Thyroid gland (tissue), 4 donors: Measurements from ENCODE around the gene SETMAR. TPM values are rescaled to one million over a fixed set of nuclear protein-coding genes. Genes with fewer than 3 reads are reported as not detected.

Experiments used
- DNase-seq, 2 donors: peaks; one replicate each; pipeline ENCODE4 v3.0.0-alpha.2; 2019
- H3K27ac ChIP-seq, 3 donors: fragments of 200-600 bp; sonication (generic); 1 replicate in 2 of 3; 2 replicates in 1 of 3; pipeline ENCODE4 v1.5.1; 2016 to 2019; ENCODE audit warnings: mild to moderate bottlenecking in 1 of 3, moderate library complexity in 1 of 3
- H3K27me3 ChIP-seq: fragments of 200-600 bp; sonication (generic); one replicate; pipeline ENCODE4 v1.5.1; 2019
- H3K36me3 ChIP-seq, 2 donors: fragments of 200-600 bp; sonication (generic); one replicate each; pipeline ENCODE4 v1.5.1; 2016 to 2019
- H3K4me1 ChIP-seq, 2 donors: fragments of 200-600 bp; sonication (generic); one replicate each; pipeline ENCODE4 v1.5.1; 2017 to 2019
- H3K4me3 ChIP-seq, 3 donors: fragments of 200-600 bp; sonication (generic); replicated peaks in 1 of 3; 1 replicate in 2 of 3; 2 replicates in 1 of 3; pipeline ENCODE4 v1.5.1; 2016; ENCODE audit warnings: mild to moderate bottlenecking in 1 of 3
- H3K9me3 ChIP-seq: fragments of 200-600 bp; sonication (generic); one replicate; pipeline ENCODE4 v1.5.1; 2017
- CTCF ChIP-seq, 6 experiments: fragments of 200-600 bp in 3 of 6; fragments of 450-650 bp in 3 of 6; sonication (generic) in 3 of 6; IDR thresholded peaks; one replicate each; pipeline ENCODE4 v1.5.1; 2016 to 2019; ENCODE audit warnings: antibody characterized with exemption in 6 of 6, mild to moderate bottlenecking in 2 of 6, inconsistent platforms in 1 of 6, moderate library complexity in 1 of 6
- POLR2A ChIP-seq, 2 donors: fragments of 450-650 bp; IDR thresholded peaks; one replicate each; pipeline ENCODE4 v1.6.1; 2017; ENCODE audit warnings: antibody characterized with exemption in 2 of 2, mild to moderate bottlenecking in 2 of 2, moderate library complexity in 1 of 2
- WGBS, 2 donors: methylation state at CpG; one replicate each; pipeline ENCODE4 v1.1.5; 2017; 5-methylcytosine and 5-hydroxymethylcytosine counted together
- intact Hi-C: fragments of 100-400 bp; cut with DNase I; formaldehyde crosslinking; loops from one replicate; pipeline ENCODE4 v1.15.1; 2023
- total RNA-seq, 4 donors: library from RNA; depleted of rRNA; stranded (reverse); fragments of >200 nt; gene quantifications; one replicate each; pipeline ENCODE4 v1.2.3, GENCODE V29; 2016

SETMAR gene
- total RNA-seq, 4 donors from 2014 or later = 33.4 to 36.7 (median 36.2) TPM

- Histone ChIP-seq H3K9me3 (no peaks in the 10 kb centered on the region), H3K27ac (no peak overlapping the region), H3K4me1 (peaks cover 0 to 10% of the 10 kb centered on the region in 2 donors), H3K4me3 (no peak overlapping the region), H3K36me3 (no peaks in the 10 kb centered on the region), H3K27me3 (no peaks in the 10 kb centered on the region)
- DNase-seq = no peak
- intact Hi-C loops = no loop called here
- no peak for TF ChIP-seq POLR2A (IDR thresholded peaks at IDR 0.05)
- no peak for TF ChIP-seq CTCF (IDR thresholded peaks at IDR 0.05)
- 95 to 97% methylated on average over 5 of the region's 5 CpGs for WGBS, 2 donors
Observed at GRCh38 chr3:4338751-4339150, 35.6 kb downstream of the SETMAR start.

- Histone ChIP-seq H3K27me3 (no peaks in the 10 kb centered on the region), H3K27ac (peak overlapping the region in 1 of 3 donors; percentile 18), H3K4me1 (peaks cover 0 to 10% of the 10 kb centered on the region in 2 donors), H3K4me3 (no peak overlapping the region), H3K36me3 (no peaks in the 10 kb centered on the region), H3K9me3 (no peaks in the 10 kb centered on the region)
- no peak for TF ChIP-seq CTCF (IDR thresholded peaks at IDR 0.05)
- TF ChIP-seq POLR2A (IDR thresholded peaks at IDR 0.05) = no peak
- WGBS, 2 donors = 96 to 98% methylated on average over 4 of the region's 4 CpGs
- no peak for DNase-seq
- intact Hi-C loops = loop anchor here (10.0 kb wide), 2 partner anchors 145 to 715 kb away; no protein-coding TSS in a partner anchor
Observed at GRCh38 chr3:4340077-4340410, 36.9 kb downstream of the SETMAR start.

GRCh38 chr3:4340411-4341335, 37.5 kb downstream of the SETMAR start:
- Histone ChIP-seq H3K4me1 (peaks cover 0 to 10% of the 10 kb centered on the region in 2 donors), H3K27me3 (no peaks in the 10 kb centered on the region), H3K36me3 (no peaks in the 10 kb centered on the region), H3K4me3 (no peak overlapping the region), H3K9me3 (no peaks in the 10 kb centered on the region), H3K27ac (peak overlapping the region in 1 of 3 donors; percentile 18)
- 78 to 79% methylated on average over 6 of the region's 6 CpGs for WGBS, 2 donors
- intact Hi-C loops = loop anchor here (10.0 kb wide), 2 partner anchors 144 to 714 kb away; no protein-coding TSS in a partner anchor
- no peak for TF ChIP-seq POLR2A (IDR thresholded peaks at IDR 0.05)
- TF ChIP-seq CTCF (IDR thresholded peaks at IDR 0.05) = no peak
- DNase-seq = peak in 1 of 2 donors; percentile 16

DNA sequence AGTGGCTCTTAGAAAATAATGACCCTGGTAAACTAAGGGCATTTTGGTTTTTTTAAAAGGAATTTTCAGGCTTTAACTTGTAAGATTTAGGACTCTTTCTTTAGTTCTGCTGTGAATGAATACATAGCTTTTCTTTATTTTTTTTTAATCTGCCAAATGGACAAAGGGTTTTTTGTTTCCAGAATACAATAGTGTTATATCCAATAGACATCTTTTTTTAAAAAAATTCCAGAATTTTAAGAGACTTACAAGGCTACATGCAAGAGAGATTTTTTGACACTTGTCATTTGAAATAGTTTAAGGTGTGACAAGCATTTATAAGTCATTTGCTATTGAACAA, 38.1 kb downstream of the SETMAR start:
- Histone ChIP-seq H3K9me3 (no peaks in the 10 kb centered on the region), H3K4me3 (no peak overlapping the region), H3K36me3 (no peaks in the 10 kb centered on the region), H3K27ac (no peak overlapping the region), H3K4me1 (peaks cover 0 to 10% of the 10 kb centered on the region in 2 donors), H3K27me3 (no peaks in the 10 kb centered on the region)
- DNase-seq = no peak
- no peak for TF ChIP-seq POLR2A (IDR thresholded peaks at IDR 0.05)
- TF ChIP-seq CTCF (IDR thresholded peaks at IDR 0.05) = no peak
- intact Hi-C loops = loop anchor here (10.0 kb wide), 2 partner anchors 143 to 713 kb away; no protein-coding TSS in a partner anchor

DNA sequence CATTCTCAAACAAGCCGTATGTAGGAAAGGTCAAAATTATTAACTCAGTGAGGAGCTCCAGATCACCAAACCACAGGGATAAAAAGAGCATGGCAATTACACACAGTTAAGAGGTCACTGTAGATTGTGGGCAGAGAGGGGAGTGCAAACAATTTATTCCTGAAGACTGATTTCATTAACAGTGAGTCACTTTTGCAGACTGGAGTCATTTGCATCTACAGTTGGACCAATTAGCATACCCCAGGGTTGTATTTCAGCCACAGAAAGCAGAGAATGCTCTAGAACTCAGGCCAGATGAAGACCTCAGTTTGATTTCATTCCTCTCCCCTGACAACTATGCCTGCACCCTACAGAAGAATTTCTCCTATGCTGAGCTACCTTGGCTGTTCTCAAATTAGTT, 40.1 kb downstream of the SETMAR start:
- H3K36me3 ChIP-seq = no peaks in the 10 kb centered on the region
- H3K4me1 ChIP-seq = peaks cover 0 to 10% of the 10 kb centered on the region in 2 donors
- no peak overlapping the region for H3K4me3 ChIP-seq
- H3K27me3 ChIP-seq = no peaks in the 10 kb centered on the region
- no peaks in the 10 kb centered on the region for H3K9me3 ChIP-seq
- no peak for DNase-seq
- 91 to 100% methylated on average over 1 of the region's 1 CpG for WGBS, 2 donors
- H3K27ac ChIP-seq = no peak overlapping the region
- intact Hi-C loops = loop anchor here (10.0 kb wide), 2 partner anchors 142 to 712 kb away; no protein-coding TSS in a partner anchor
- TF ChIP-seq CTCF (IDR thresholded peaks at IDR 0.05) = no peak
